Stimulated activated CD4-positive, alpha-beta T cell treated with anti-CD3 and anti-CD28 coated beads, Interleukin-4, amount 100 ng/mL, for 24 hours (primary cell): Measurements from ENCODE around the gene NT5C1B.

Experiments
- DNase-seq: peaks from one replicate; pipeline ENCODE4 v3.0.0-alpha.2; 2020

The NT5C1B gene

DNA sequence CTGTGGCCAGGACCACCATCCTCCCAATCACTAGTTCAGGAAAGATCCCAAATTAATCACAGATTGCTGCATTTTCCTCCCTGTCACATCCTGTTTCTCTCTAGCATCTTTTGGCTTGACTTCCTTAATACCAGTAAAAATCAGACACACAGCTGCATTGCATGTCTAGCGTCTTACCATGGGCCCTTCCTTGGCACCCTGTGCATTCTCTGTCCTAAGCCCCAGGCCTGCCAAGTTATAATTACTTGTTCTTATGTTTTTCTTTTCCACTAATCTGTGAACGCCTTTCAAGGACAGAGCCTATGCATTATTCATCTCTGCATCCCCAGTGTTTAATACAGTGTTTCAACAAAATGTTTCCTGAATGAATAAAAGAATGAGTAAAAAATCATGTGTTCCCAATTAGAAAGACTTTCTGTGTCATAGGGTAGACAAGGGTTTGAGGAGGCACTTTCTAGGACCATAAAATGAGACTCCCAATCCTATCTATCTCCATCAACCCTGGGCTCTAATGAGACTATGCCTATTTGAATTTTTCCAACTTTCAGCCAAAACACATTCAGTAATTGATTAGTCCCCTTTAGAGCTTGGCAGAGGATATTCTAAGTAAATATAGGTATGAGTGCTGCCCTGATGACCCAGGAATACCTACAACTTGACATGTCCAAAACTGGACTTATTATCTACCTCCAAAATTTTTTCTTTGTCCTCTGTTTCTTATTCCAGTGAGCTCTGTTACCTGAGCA lies 10.3 kb upstream of the NT5C1B start:
- no peak for DNase-seq

GRCh38 chr2:18598848-18599484 lies 9.6 kb upstream of the NT5C1B start:
- DNase-seq: no peak

GRCh38 chr2:18597618-18598017 lies 8.2 kb upstream of the NT5C1B start:
- no peak for DNase-seq

DNA sequence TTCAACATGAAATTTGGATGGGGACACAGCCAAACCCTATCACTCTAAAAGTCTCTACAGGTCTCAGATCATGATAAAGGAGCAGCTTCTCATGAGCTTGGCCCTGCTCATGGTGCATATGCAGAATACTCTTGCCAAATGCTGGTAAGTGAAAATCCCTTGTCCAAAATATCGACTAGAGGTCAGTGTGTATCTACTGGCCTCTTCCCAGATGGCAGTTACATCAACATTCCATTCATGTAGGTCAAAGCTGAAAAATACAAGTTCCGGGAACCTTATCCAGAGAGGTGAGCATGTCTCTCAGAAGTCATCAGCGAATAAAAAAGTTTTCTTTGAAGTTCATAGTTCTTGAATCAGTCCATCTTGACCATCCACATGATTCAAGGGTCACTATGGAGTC lies 7.6 kb upstream of the NT5C1B start:
- DNase-seq: no peak

DNA sequence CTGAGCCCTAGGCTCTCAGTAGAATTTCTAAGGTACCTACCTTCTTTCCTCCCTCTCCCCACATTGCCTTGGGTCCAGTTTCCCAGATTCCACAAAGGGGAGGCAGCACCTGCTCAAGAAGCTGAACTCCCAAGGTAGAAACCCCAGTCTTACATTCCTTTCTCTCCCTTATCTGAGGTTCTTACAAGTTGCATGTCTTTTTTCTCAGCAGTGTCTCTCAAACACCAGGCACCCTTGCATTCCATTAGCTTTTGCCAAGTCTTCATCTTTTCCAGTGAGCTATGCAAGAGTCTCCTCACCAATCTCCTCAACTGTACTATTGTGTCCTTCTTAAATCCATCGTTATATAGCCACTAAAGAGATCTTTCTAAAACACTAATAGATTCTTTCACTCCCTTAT lies 4.1 kb upstream of the NT5C1B start:
- DNase-seq: no peak

DNA sequence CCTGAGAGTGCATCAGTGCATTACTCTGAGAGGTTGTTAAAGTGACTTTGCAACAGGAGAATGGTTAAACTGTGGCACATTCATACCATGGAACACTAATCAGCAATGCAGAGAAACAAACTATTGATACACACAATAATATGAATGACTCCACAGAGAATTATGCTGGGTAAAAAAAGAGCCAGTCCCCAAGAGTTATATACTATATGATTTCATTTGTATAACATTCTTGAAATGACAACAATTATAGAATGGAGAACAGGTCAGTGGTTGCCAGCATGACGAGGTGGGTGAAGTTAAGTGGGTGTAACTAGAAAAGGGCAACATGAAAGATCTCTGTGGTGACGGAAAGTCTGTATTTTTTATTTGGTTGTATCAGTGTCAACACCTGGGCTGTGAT lies 3.0 kb upstream of the NT5C1B start:
- DNase-seq: no peak

DNA sequence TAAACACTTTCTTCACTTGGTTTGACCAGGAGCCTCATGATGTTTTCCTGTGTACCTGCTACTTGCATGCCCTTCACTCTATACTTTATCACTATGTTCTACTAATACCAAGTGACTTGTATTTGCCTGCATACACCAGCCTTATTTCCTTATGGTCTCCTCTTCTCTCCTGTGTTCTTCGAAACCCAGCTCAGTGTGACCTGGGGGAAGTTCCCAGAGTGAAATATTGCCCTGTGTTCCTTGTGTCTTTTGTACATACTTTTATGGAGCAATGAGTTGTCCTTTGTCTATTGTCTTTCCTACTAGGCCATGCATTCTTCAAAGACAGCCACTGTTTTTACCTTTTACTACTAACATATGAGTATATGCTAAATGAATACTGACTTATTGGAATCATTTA lies 567 bp downstream of the NT5C1B start:
- no peak for DNase-seq

- DNase-seq: no peak
Measured at GRCh38 chr2:18588049-18588448, 1.3 kb downstream of the NT5C1B start.

- no peak for DNase-seq
Measured at GRCh38 chr2:18585526-18585925, 3.8 kb downstream of the NT5C1B start.

- DNase-seq: no peak
Measured at GRCh38 chr2:18584608-18584954, 4.8 kb downstream of the NT5C1B start.

DNA sequence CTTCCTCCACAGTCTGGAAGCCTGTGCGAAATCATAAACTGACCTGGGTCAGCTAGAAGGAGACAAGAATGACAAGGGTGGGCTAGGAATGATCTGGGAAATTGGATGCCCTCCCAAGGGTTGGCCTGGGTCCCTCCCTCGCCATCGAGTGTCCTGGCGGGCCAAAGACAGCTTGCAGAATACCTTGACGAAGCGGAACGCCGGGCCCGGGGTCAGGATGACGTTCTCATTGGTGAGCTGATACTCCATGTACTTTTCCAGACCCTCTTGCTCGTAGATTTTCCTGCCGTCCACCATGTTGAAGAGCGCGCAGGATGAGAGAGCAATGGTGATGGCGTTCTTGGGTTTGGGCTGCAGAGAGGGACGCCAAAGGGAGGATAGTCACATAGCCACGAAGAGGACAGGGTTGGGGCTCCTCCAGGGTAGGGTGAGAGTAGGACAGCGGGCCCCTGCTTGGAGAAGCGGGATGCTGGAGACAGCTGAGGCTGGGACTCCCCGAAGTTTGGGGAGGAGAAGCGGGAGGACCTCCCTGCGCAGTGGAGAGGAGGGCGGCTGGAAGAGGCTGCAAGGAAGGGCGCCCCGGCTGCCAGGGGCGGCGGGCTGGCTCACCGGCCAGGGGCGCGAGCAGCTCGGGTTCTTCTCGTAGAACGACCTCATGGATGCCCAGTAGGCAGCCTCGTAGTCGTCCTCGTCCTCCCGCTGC lies 5.3 kb downstream of the NT5C1B start:
- DNase-seq: no peak

- DNase-seq: no peak
Measured at GRCh38 chr2:18580606-18581005, 8.8 kb downstream of the NT5C1B start.

DNA sequence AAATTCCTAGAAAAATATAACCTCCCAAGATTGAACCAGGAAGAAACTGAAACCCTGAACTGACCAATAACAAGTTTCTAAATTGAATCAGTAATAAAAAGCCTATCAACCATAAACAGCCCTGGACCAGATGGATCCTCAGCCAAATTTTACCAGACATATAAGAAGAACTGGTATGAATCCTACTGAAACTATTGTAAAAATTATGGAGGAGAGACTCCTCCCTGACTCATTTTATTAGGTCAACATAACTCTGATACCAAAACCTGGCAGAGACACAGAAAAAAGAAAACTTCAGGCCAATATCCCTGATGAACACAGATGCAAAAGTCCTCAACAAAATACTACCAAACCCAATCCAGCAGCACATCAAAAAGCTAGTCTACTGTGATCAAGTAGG lies 11.3 kb downstream of the NT5C1B start:
- no peak for DNase-seq

GRCh38 chr2:18566145-18566769 lies 23.1 kb downstream of the NT5C1B start:
- DNase-seq: no peak

DNA sequence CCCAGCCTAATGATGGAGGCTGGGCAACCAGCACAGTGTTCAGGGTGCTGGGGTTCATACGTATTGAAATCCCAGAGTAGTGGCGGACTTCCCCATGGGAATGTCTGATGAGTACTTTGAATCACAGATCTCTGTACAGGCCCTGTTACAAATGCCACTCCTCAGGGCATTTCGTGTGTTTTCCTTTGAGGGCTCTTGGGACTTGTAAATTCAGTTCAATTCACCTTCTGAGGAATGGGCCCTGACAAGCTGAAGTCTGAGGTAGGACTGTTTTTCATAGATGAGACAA lies 28.6 kb downstream of the NT5C1B start:
- no peak for DNase-seq

DNA sequence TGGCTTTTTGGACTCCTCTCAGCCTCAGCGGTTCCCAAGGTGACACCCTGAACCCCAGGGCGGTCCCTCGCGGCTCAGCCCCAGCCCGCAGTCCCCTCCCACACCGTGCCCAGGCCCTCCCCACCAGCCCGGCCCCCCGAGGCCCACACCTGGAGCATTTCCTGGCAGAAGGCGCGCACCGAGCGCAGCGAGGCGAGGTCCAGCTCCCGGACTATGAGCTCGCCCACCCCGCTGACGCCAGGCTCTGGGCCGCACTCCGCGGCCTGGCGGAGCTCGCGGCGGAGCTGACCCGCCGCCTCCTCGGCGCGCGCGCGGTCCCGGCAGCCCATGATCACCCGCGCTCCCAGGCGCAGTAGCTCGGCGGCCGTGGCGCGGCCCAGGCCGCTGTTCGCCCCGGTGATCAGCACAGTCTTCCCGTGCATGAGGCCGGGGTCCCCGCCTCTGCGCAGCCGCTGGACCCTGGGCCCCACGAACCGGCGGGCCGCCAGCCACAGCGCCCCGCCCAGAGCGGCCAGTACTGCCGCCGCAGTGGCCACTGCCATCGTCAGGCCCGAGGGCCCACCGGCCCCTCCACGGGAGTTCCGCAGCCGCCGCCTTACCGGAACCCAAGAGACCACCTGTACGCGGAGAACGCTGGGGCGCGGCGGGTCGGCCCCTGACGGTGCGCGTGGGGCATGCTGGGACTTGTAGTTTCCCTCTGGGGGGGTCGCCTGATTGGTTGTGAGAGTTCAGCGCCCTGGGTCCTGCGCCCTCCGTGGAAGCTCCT lies 29.2 kb downstream of the NT5C1B start, which contains the start of gene RDH14:
RDH14 (minus strand) TSS at position 623 of the 766 bp plus-strand sequence; CDS start at position 542, 81 bp downstream.
- DNase-seq: peak; percentile 92

GRCh38 chr2:18559531-18560030 lies 29.8 kb downstream of the NT5C1B start:
- DNase-seq: peak; percentile 6

GRCh38 chr2:18558458-18558857 lies 30.9 kb downstream of the NT5C1B start:
- DNase-seq: no peak

DNA sequence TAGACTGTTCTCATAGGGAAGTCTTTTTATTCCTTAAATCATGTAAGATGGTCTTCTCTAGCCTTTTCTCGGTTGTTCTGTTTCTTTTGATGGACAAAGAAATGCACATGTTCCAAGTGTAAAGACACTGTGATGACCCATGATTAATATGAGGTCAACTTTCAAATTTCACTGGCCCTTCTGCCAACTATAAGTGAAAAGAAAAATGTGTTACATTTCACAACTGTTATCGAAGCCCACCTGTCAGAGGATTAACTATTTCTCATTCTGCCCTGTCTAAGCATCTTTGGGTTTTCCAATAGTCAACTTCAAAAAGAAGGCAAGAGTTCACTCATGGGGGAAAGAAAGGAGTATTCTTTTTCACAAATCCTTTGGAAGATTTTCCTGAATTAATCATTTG lies 32.2 kb downstream of the NT5C1B start:
- DNase-seq: no peak

GRCh38 chr2:18552351-18553077 lies 36.9 kb downstream of the NT5C1B start:
- no peak for DNase-seq

- no peak for DNase-seq
Measured at GRCh38 chr2:18551623-18552022, 37.7 kb downstream of the NT5C1B start.

DNA sequence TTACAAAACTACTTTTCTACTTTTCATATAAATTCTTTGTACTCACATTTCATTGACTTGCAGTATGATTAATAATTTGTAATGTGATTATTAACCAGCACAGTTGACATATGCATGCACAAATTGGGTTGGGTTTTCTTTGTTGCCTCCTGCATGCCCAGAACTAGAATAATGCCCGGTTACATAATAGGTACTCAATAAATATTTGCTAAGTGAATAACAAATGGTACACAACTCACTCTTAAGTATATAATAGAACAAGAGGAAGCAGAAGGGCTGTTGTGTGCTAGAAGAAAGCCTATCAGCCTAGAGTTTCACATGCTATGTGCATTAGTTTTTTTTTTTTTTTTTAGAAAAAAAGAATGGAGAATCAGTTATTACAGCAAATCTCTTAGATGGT lies 38.2 kb downstream of the NT5C1B start:
- no peak for DNase-seq
